Fibroblast of lung (primary cell): ENCODE results near the gene TTLL6.

ENCODE experiments used
- CTCF ChIP-seq, 2 donors: IDR thresholded peaks in 1 of 2; conservative IDR thresholded peaks in 1 of 2; 1 replicate in 1 of 2; 2 replicates in 1 of 2; pipeline ENCODE4 v1.5.1; 2011 to 2012; ENCODE audit warnings: low read length in 2 of 2, control low read depth in 1 of 2, inconsistent platforms in 1 of 2, low read depth in 1 of 2, mild to moderate bottlenecking in 1 of 2
- EZH2 ChIP-seq: IDR thresholded peaks from 2 replicates; pipeline ENCODE4 v1.5.1; 2012; ENCODE audit warnings: low read length, control low read depth, mild to moderate bottlenecking; ENCODE audit errors: missing control alignments

GRCh38 chr17:48812001-48812400, 5.0 kb downstream of the TTLL6 start:
- no peak for TF ChIP-seq CTCF (conservative IDR thresholded peaks at IDR 0.05 in 1 of 2, IDR thresholded peaks at IDR 0.05 in 1 of 2; ENCODE audit: low read depth in 1 of 2, low read length in 2 of 2)
- no peak for TF ChIP-seq EZH2
